HG03045 (cell line): ENCODE results near the gene LIMS1.
A peak's percentile ranks its signal among the peaks of the same experiment; 100 is the strongest.
"Not testable (repeated sequence)": the region's sequence is repeated elsewhere in the genome, so short reads cannot be mapped to it uniquely, and the experiment has no call there.

Experiments used
- ATAC-seq: cut with Tn5 transposase; IDR thresholded peaks from one replicate; pipeline ENCODE4 v1.9.1; 2021; ENCODE audit warnings: mild to moderate bottlenecking, moderate library complexity; ENCODE audit not compliant: unreplicated experiment

LIMS1 gene, protein sequence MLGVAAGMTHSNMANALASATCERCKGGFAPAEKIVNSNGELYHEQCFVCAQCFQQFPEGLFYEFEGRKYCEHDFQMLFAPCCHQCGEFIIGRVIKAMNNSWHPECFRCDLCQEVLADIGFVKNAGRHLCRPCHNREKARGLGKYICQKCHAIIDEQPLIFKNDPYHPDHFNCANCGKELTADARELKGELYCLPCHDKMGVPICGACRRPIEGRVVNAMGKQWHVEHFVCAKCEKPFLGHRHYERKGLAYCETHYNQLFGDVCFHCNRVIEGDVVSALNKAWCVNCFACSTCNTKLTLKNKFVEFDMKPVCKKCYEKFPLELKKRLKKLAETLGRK

GRCh38 chr2:108533832-108534583 lies at the start of gene LIMS1:
LIMS1 (plus strand) TSS chr2:108534470; CDS start chr2:108534563, 93 bp downstream.
- ATAC-seq = peak; percentile 90

GRCh38 chr2:108485253-108485652 lies 49.0 kb upstream of the LIMS1 start:
- no peak for ATAC-seq

- ATAC-seq = no peak
These were observed 43.7 kb upstream of the LIMS1 start for GRCh38 chr2:108490506-108491122.

DNA sequence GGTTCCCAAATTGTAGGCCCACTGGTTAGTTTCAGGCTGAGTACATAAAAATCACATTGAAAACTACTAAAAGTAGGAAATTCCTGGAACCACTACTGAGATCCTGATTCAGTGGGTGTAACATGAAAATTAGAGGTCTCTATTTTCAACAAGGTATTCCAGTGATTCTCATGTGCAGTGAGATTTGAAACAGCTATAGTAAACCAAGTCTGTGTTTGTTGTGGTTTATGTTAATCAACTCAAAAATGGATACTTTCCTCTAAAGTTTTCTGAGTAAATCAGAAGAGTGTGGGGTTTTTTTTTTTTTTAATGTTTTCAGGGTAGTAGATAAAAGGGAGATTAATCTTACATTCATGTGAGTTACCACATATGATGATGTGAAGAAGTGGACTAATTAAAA lies 42.4 kb upstream of the LIMS1 start:
- ATAC-seq = no peak

- ATAC-seq = no peak
These were observed 41.9 kb upstream of the LIMS1 start for GRCh38 chr2:108492364-108492763.

DNA sequence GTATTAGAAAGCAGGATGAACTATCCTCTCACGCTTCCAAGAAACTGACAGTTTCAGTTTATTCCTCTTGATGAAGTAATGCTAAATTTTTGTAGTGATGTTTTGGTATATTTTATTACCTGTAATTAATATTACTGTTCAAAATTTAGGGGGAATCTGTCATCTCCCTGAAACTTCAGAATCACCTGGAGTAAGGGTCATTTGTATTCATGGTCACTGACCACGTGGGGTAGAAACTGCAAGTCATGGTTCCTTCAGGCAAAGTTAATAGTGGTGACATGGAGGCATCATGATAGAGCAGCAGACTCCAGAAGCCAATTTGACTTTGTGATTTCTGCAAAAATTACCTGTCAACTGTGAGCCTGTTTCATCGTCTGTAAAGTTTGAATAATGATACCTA lies 38.1 kb upstream of the LIMS1 start:
- ATAC-seq = not testable (repeated sequence)

GRCh38 chr2:108507620-108508019 lies 26.6 kb upstream of the LIMS1 start:
- ATAC-seq = not testable (repeated sequence)

DNA sequence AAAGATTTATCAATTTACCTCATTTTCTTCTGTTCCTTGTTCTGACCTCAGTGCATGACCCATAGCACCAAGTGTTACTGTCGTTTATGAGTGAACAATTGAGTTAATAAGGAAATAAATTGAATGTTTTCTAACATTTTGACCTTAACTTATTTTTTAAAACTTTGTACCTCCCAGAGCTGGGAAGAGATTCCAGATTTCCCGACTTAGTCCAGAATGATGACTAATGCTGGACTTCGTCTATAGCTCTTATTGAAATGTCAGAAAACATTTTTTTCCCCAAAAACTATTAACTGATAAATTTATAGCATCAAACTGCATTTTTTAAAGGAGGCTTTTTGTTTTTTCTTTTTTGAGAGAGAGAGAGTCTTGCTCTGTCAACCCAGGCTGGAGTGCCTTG lies 21.8 kb upstream of the LIMS1 start:
- ATAC-seq = not testable (repeated sequence)

DNA sequence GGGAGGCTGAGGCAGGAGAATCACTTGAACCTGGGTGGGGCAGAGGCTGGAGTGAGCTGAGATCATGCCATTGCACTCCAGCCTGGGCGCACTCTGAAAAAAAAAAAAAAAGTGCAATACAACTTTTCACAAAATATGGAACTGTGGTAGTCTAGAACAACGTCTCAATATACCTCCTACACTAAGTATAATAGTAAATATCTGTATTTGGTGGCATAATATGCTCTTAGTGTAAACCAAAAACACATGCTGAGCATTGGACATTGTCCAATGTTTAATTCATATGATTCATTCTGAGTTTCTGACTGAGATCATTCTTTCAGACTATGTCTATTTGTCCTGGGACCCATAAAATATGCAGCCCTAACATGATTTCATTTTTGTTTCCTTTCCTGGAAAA lies 19.8 kb upstream of the LIMS1 start:
- not testable (repeated sequence) for ATAC-seq

- not testable (repeated sequence) for ATAC-seq
These were observed 9.6 kb upstream of the LIMS1 start for GRCh38 chr2:108524688-108525087.

DNA sequence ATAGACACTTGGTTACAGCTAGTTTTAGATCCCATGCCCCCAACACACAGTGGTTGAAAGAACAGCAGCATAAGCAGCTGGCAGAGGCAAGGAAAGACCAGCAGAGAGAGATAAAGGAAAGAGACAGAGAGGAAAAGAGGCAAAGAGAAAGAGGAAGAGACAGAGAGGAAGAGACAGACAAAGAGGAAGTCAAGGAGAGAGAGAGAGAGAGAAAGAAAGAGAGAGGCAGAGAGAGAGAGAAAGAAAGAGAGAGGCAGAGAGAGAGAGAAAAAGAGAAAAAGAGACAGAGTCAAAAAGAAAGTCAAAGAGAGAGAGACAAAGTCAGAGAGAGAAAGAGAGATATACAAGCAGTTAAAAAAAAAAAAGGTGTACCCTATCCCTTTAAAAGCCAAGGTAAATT lies 9.0 kb upstream of the LIMS1 start:
- ATAC-seq = not testable (repeated sequence)

DNA sequence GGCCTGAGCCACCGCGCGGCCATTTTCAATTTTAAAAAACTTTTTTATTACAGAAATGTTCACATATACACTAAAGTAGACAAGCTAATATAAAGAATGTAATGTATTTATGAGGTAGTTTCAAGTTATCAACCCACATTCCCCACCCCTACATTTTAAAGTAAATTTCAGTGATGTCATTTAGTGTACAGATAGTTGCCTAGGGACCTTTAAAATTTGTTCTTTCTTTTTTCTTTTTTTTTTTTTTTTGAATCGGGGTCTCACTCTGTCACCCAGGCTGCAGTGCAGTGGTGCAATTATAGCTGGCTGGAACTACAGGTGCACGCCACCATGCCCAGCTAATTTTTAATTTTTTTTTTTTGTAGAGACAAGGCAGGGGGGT lies 2.6 kb upstream of the LIMS1 start:
- no peak for ATAC-seq

DNA sequence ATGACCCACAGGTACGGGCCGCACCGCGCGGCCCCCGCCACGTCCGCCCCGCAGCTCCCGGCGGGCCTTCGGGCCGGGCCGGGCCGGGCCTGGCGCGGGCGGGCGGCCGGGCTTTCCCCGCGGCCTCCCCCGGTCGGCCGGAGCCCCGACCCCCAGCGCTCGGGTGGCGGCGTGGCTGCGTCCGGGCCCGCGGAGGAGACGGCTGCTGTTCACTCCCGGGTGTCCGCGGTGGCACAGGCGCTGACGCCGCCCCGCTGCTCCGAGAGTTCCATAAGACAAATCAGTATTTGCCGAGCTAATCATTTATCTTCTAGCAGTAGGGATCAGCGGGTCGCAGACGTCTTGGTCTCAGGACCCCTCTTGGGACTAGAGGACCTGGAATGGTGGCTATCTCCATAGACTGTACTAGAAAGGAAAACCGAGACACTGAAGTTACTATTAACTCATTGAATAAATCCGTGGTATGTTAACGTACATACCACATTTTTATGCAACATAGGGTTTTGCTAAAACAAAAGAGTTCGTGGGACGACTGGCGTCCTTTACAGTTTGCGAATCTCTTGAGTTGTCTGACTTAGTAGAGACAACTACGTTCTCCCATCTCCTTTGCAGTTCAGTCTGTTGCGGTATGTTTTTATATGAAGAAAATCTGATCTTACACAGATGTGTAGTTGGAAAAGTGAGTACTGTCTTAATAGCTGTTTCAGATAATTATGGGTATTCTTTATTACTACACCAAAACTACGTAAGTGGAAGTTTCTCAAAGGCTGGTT lies 500 bp downstream of the LIMS1 start:
- peak; percentile 37 for ATAC-seq

DNA sequence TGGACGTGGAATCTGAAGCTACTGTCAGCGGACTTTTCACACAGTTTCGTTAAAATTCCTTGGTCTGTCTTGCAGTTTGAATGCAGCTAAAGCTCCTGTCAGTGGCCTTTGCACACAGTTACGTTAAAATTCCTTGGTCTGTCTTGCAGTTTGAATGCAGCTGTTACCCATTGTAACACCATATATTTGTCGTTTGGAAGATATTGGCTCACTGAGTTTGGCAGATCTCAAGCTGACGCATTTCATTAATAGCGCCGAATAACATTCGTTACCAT lies 1.0 kb downstream of the LIMS1 start:
- ATAC-seq = no peak

DNA sequence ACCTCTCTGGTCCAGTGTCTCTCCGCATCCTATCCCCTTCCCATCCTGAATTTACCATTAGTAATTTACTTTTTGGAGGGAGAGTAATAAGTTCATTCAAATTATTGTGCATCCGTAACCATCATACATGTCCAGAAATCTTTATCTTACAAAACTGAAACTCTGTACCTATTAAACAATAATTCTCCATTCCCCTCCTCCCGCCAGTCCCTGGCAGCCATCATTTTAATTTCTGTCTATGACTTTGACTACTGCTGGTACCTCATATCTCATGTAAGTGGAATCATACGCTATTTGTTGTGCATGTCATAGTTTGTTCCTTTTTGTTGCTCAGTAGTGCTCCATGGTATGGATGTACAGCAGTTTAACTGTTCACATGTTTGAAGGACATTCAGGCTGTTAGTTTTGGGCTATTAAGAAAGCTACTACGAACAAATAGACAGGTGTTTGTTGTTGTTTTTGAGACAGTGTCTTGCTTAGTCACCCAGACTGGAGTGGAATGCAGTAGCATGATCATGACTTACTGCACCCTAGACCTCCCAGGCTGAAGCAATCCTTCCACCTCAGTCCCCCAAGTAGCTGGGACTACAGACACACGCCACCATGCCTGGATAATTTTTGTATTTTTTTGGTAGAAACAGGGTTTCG lies 2.0 kb downstream of the LIMS1 start:
- ATAC-seq = no peak

DNA sequence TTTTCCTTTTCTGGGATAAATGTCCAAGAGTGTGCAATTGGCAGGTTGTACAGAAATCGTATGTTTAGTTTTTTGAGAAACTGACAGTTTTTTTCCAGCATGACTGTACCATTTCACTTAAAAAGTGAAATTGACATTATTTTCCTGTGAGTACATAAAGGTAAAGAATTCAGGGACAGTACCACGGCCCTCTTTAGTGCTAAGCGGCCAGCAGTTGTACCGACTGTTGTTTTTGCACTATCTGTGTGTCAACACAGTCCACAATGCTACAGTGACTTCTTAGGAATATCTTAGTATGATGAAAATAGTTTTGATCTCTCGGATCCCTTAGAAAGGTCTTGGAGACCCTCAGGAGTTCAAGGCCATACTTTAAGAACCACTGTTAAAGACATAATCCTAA lies 2.6 kb downstream of the LIMS1 start:
- ATAC-seq = no peak

GRCh38 chr2:108538000-108538625 lies 3.8 kb downstream of the LIMS1 start:
- ATAC-seq = no peak

- ATAC-seq = no peak
These were observed 7.2 kb downstream of the LIMS1 start for GRCh38 chr2:108541451-108541850.

- ATAC-seq = no peak
These were observed 7.8 kb downstream of the LIMS1 start for GRCh38 chr2:108542071-108542470.

DNA sequence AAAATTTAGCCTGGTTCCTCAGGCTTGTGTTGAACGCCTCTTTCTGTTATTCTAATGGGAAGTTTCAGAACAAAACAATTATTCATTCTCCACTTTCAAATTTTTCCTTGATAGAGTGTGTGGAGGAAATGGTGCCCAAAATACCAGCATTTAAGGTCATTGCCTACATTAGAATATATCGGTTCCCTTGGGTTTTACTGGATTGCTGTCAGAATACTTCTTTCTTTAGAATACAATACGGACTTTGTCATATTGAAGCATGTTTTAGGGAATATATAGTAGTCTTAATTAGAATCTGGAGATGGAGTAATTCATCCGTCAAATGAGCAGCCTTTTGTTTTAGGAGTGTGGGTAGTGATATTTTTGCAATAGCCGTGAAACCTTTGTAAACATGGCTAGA lies 13.3 kb downstream of the LIMS1 start:
- no peak for ATAC-seq
